WI38 (cell line): Measurements from ENCODE around the gene FAM163A.

Experiments
- H3K4me3 ChIP-seq: 2 replicates; pipeline ENCODE4 v1.5.1; 2011; ENCODE audit warnings: low read depth, mild to moderate bottlenecking, control low read depth, low read length
- CTCF ChIP-seq: IDR thresholded peaks from 2 replicates; pipeline ENCODE4 v1.5.1; 2012; ENCODE audit warnings: low read depth, mild to moderate bottlenecking, control low read depth, low read length

Gene FAM163A

GRCh38 chr1:179809506-179810366 lies 66.6 kb downstream of the FAM163A start:
- peak; percentile 91 for TF ChIP-seq CTCF
- H3K4me3 ChIP-seq: no peak overlapping the region

DNA sequence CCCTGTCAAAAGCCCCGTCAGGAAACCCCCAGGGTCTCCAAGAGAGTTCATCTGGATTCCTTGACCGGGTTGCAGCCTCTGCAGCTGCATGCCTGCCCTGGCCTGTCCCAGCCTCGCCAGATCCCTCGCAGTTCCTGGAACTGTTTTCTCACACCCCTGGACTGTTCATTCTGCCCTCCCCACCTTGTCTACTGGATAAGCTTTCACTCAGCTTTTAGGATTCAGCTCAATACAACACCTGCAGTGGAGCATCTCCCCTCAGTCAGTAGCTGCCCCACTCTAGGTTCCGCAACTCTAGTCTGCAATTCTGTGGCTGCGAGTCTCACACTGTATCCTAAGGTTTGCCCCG lies 67.2 kb downstream of the FAM163A start:
- no peak for TF ChIP-seq CTCF

GRCh38 chr1:179812501-179813292 lies 69.6 kb downstream of the FAM163A start:
- no peak for TF ChIP-seq CTCF

More for the DNA sequence above, 67.2 kb downstream of the FAM163A start:
- no peak overlapping the region for H3K4me3 ChIP-seq

GRCh38 chr1:179813626-179814545 lies 70.8 kb downstream of the FAM163A start:
- no peak for TF ChIP-seq CTCF
- peak overlapping the region; percentile 55; the same call in 1 of the 2 replicates for H3K4me3 ChIP-seq

More at GRCh38 chr1:179812501-179813292, 69.6 kb downstream of the FAM163A start:
- no peak overlapping the region for H3K4me3 ChIP-seq

GRCh38 chr1:179814546-179814838 lies 71.4 kb downstream of the FAM163A start:
- H3K4me3 ChIP-seq: peak overlapping the region; percentile 55
- TF ChIP-seq CTCF: no peak

- H3K4me3 ChIP-seq: peak overlapping the region; percentile 55
- TF ChIP-seq CTCF: no peak
Observed at GRCh38 chr1:179815641-179816040, 72.5 kb downstream of the FAM163A start.
